GM12864 (cell line): Measurements from ENCODE around the gene KIF13A.
A peak's percentile ranks its signal among the peaks of the same experiment; 100 is the strongest.

Experiments
- DNase-seq: peaks from one replicate; pipeline ENCODE4 v3.0.0-alpha.2; 2011; ENCODE audit warnings: low read depth
- H3K4me3 ChIP-seq: 2 replicates; pipeline ENCODE4 v1.5.1; 2011; ENCODE audit warnings: mild to moderate bottlenecking, low read depth, low read length, control low read depth
- TF ChIP-seq, protein P1 (sequence below): IDR thresholded peaks from 2 replicates; pipeline ENCODE4 v1.5.1; 2011; ENCODE audit warnings: low read depth, mild to moderate bottlenecking, moderate library complexity, low read length, control low read depth, inconsistent platforms; ENCODE audit errors: missing control alignments

The KIF13A gene

GRCh38 chr6:17831135-17831534 is 156.3 kb downstream of the KIF13A start:
- DNase-seq: no peak
- TF ChIP-seq, protein P1, sequence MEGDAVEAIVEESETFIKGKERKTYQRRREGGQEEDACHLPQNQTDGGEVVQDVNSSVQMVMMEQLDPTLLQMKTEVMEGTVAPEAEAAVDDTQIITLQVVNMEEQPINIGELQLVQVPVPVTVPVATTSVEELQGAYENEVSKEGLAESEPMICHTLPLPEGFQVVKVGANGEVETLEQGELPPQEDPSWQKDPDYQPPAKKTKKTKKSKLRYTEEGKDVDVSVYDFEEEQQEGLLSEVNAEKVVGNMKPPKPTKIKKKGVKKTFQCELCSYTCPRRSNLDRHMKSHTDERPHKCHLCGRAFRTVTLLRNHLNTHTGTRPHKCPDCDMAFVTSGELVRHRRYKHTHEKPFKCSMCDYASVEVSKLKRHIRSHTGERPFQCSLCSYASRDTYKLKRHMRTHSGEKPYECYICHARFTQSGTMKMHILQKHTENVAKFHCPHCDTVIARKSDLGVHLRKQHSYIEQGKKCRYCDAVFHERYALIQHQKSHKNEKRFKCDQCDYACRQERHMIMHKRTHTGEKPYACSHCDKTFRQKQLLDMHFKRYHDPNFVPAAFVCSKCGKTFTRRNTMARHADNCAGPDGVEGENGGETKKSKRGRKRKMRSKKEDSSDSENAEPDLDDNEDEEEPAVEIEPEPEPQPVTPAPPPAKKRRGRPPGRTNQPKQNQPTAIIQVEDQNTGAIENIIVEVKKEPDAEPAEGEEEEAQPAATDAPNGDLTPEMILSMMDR: no peak
- no peak overlapping the region for H3K4me3 ChIP-seq

DNA sequence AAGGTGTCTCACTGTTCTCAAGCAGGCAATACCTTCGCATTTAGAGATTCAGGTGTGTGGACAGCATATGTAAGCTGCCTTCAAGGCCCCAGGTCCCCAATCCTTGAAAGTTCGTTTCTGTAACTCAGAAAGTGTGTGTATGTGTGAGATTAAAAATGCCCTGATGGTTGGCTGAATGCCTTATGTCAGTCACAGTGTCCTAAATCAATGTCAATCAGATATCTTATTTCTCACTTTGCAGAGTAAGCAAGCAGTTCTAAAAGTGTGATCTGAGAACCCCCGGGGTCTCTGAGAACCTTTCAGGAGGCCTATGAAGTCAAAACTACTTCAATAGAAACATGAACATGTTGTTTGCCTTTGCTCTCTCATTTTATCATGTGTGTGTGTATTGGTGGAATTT is 157.5 kb downstream of the KIF13A start:
- TF ChIP-seq, protein P1: no peak
- no peak for DNase-seq
- no peak overlapping the region for H3K4me3 ChIP-seq

- no peak for DNase-seq
- TF ChIP-seq, protein P1: no peak
- H3K4me3 ChIP-seq: no peak overlapping the region
These were observed 159.3 kb downstream of the KIF13A start for GRCh38 chr6:17828149-17828548.

DNA sequence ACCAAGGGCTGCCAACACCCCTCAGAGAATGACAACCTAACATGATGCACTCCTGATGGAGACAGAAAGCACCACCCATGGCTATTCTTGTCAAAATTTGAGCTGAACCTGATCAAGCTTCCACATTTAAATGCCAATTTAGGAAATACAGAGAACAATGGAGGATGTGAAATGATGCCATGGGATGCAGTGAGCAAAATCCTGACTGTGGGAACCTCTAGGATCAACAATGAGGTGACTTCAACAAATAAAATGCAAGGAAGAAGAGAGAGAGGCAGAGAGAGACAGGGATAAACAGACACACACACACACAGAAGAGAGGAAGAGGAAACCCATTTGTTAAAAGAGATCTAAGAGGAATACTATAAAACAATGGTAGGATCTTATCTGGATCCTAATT is 161.1 kb downstream of the KIF13A start:
- DNase-seq: no peak
- TF ChIP-seq, protein P1: no peak
- no peak overlapping the region for H3K4me3 ChIP-seq

GRCh38 chr6:17820055-17820454 is 167.4 kb downstream of the KIF13A start:
- DNase-seq: no peak
- TF ChIP-seq, protein P1: peak; percentile 10

GRCh38 chr6:17817763-17818162 is 169.7 kb downstream of the KIF13A start:
- no peak for DNase-seq
- no peak overlapping the region for H3K4me3 ChIP-seq
- TF ChIP-seq, protein P1: no peak

More at GRCh38 chr6:17820055-17820454, 167.4 kb downstream of the KIF13A start:
- no peak overlapping the region for H3K4me3 ChIP-seq

DNA sequence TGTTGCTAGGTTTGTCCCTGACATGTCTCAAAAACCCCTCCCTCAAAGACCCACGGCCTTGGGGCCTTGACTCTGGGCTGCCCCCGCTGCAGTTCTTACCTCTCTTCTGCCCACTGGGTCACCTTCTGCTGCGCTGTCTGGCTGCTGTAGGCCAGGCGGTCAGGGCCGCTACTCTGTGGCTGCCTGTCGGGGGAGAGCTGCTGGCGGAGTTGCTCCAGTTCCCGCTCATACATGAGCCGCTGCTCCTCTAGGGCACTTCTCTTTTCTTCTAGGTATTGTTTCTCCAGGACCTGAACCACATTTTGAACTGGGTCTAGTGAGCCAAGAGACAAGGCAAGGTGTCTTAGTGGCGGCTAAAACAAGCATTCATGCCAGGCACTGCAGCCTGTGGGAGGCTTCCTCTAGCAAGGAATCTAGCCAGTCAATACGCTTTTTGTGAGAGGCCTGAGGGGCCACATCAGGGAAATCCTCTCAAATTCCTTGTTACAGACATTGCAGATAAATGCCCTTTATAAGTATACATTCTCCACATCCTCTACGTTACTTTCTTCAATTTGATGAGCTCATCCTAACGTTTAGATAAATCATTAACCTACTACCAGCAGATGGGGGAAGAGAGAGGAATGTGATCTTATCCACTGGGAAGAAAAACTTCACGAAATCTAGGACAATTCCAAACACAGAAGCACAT is 170.4 kb downstream of the KIF13A start:
- no peak for DNase-seq
- H3K4me3 ChIP-seq: no peak overlapping the region
- TF ChIP-seq, protein P1: no peak
